ENCODE data around the gene CYP27B1. TPM values are rescaled to one million over a fixed set of nuclear protein-coding genes. Genes with fewer than 3 reads are reported as not detected.
A peak's percentile ranks its signal among the peaks of the same experiment; 100 is the strongest.

The CYP27B1 gene
- total and polyA plus RNA-seq, 9 of the 15 experiments (the other 6 are each of a cell fraction or from before 2014, with no cell fraction given): 0.18 to 4.2 (median 1.8) TPM

- BruUV-seq (replicated peaks): no TSS peak
- WGBS (ENCODE audit: insufficient coverage, low coverage, missing lambda C conversion rate): 67% methylated on average over 1 of the region's 1 CpG
- intact Hi-C loops (cut with micrococcal nuclease): no loop called here
- TF ChIP-seq ZNF232 (CRISPR knock-in tag; IDR thresholded peaks at IDR 0.05): no peak
- 0 out of 4 replicates have a peak, but pooled peaks of 1 of the 2 experiments have one; percentile 3 for TF ChIP-seq KDM1A (IDR thresholded peaks at IDR 0.05)
- ChIA-PET CTCF (ENCODE audit: low intra/inter-chr PET ratio) (no interaction called here), POLR2A (interaction anchor here (0.5 to 1.3 kb wide), 8 partner anchors 10 to 1329 kb away, joined by 3 to 4 read pairs (median 3); partner anchors contain the start of genes DDIT3 and OS9)
- no peaks in the 10 kb centered on the region for H3K9me1 ChIP-seq (ENCODE audit: control insufficient read depth, insufficient read depth, low read length)
- H3K4me2 ChIP-seq (ENCODE audit: insufficient read depth, low read length): no peak overlapping the region
- H4K20me1 ChIP-seq (replicated peaks; ENCODE audit: control insufficient read depth, insufficient read depth, low read length): no peaks in the 10 kb centered on the region
- H2AFZ ChIP-seq (ENCODE audit: low read depth, low read length): no peak overlapping the region
- no peaks in the 10 kb centered on the region for H3K9me3 ChIP-seq (replicated peaks; ENCODE audit: control insufficient read depth, insufficient read depth, low read depth, low read length)
- in situ Hi-C loops (cut with MboI): loop anchor here (10.0 kb wide), 1 partner anchor 427 kb away; no protein-coding TSS in a partner anchor
- peaks cover 6% of the 10 kb centered on the region; the same call in 2 of the 3 replicates for H3K36me3 ChIP-seq (ENCODE audit: control insufficient read depth, insufficient read depth, low read length)
- ATAC-seq: no peak
- H3K27me3 ChIP-seq (ENCODE audit: control insufficient read depth in 2 of 2, insufficient read depth in 2 of 2, low read length in 2 of 2): peaks cover 0 to 26% of the 10 kb centered on the region in 2 experiments; a peak in 2 of 5 replicates
- FAIRE-seq: no peak
- H3K27ac ChIP-seq (ENCODE audit: extremely low read depth, low read depth, low read length): no peak overlapping the region
- no peak overlapping the region for H3K9ac ChIP-seq (ENCODE audit: insufficient read depth in 1 of 2, low read depth in 2 of 2, low read length in 2 of 2)
- DNase-seq (ENCODE audit: extremely low read depth in 1 of 4, low spot score in 3 of 4): no peak
- no peak overlapping the region for H3K4me3 ChIP-seq
- peaks cover 8% of the 10 kb centered on the region; the same call in 1 of the 3 replicates for H3K79me2 ChIP-seq (ENCODE audit: control insufficient read depth, insufficient read depth, low read length)
- H3K4me1 ChIP-seq (replicated peaks in 1 of 2; ENCODE audit: control insufficient read depth in 2 of 2, insufficient read depth in 2 of 2, low read length in 2 of 2): peaks cover 11 to 34% of the 10 kb centered on the region in 2 experiments; a peak in 4 of 5 replicates
Observed at GRCh38 chr12:57741413-57741789, 25.5 kb downstream of the CYP27B1 start.

- WGBS (ENCODE audit: insufficient coverage, low coverage, missing lambda C conversion rate): 31% methylated on average over 5 of the region's 5 CpGs
- Histone ChIP-seq H3K9ac (ENCODE audit: insufficient read depth in 1 of 2, low read depth in 2 of 2, low read length in 2 of 2) (no peak overlapping the region), H3K27ac (ENCODE audit: extremely low read depth, low read depth, low read length) (no peak overlapping the region), H3K9me3 (replicated peaks; ENCODE audit: control insufficient read depth, insufficient read depth, low read depth, low read length) (no peaks in the 10 kb centered on the region), H3K79me2 (ENCODE audit: control insufficient read depth, insufficient read depth, low read length) (peaks cover 7% of the 10 kb centered on the region; the same call in 1 of the 3 replicates), H3K4me3 (no peak overlapping the region), H4K20me1 (replicated peaks; ENCODE audit: control insufficient read depth, insufficient read depth, low read length) (no peaks in the 10 kb centered on the region), H3K36me3 (ENCODE audit: control insufficient read depth, insufficient read depth, low read length) (0 out of 3 replicates have a peak, but pooled peaks cover under 1% of the 10 kb centered on the region), H3K4me2 (ENCODE audit: insufficient read depth, low read length) (no peak overlapping the region), H3K27me3 (ENCODE audit: control insufficient read depth in 2 of 2, insufficient read depth in 2 of 2, low read length in 2 of 2) (peaks cover 0 to 26% of the 10 kb centered on the region in 2 experiments; a peak in 2 of 5 replicates), H3K4me1 (replicated peaks in 1 of 2; ENCODE audit: control insufficient read depth in 2 of 2, insufficient read depth in 2 of 2, low read length in 2 of 2) (peaks cover 6 to 40% of the 10 kb centered on the region in 2 experiments; a peak in 4 of 5 replicates), H3K9me1 (ENCODE audit: control insufficient read depth, insufficient read depth, low read length) (no peaks in the 10 kb centered on the region), H2AFZ (ENCODE audit: low read depth, low read length) (no peak overlapping the region)
- ATAC-seq (no peak), FAIRE-seq (no peak), DNase-seq (ENCODE audit: extremely low read depth in 1 of 4, low spot score in 3 of 4) (no peak)
- ChIA-PET POLR2A (interaction anchor here (0.5 to 1.3 kb wide), 11 partner anchors 11 to 1329 kb away, joined by 3 to 4 read pairs (median 3); partner anchors contain the start of genes CDK4, DDIT3 and OS9), CTCF (ENCODE audit: low intra/inter-chr PET ratio) (no interaction called here)
- no TSS peak for BruUV-seq (replicated peaks)
- intact Hi-C loops (cut with micrococcal nuclease): no loop called here
- in situ Hi-C loops (cut with MboI): loop anchor here (10.0 kb wide), 1 partner anchor 426 kb away; no protein-coding TSS in a partner anchor
- TF ChIP-seq ZNF41 (CRISPR knock-in tag; conservative IDR thresholded peaks at IDR 0.05) (no peak), CHD1 (IDR thresholded peaks at IDR 0.05; ENCODE audit: low read length) (no peak), HCFC1 (IDR thresholded peaks at IDR 0.05; ENCODE audit: low read depth, low read length) (no peak), RFX1 (IDR thresholded peaks at IDR 0.05) (peak; percentile 76), POLR3A (IDR thresholded peaks at IDR 0.05; ENCODE audit: borderline replicate concordance, extremely low read depth, insufficient read depth, insufficient read length) (no peak), ERF (CRISPR knock-in tag; IDR thresholded peaks at IDR 0.05) (no peak), SIRT6 (IDR thresholded peaks at IDR 0.05; ENCODE audit: low read depth, low read length) (no peak), ATF7 (IDR thresholded peaks at IDR 0.05) (no peak), TSC22D4 (tag; IDR thresholded peaks at IDR 0.05) (no peak), KDM1A (IDR thresholded peaks at IDR 0.05) (0 out of 4 replicates have a peak, but pooled peaks of 1 of the 2 experiments have one; percentile 12), GTF2B (IDR thresholded peaks at IDR 0.05; ENCODE audit: extremely low read depth, insufficient read length) (no peak), SMAD1 (IDR thresholded peaks at IDR 0.05; ENCODE audit: low read depth, low read length, partially characterized antibody) (no peak)
Observed at GRCh38 chr12:57740656-57741412, 26.0 kb downstream of the CYP27B1 start.
